ENCODE results near the gene TRIP12.
"Not testable (repeated sequence)": the region's sequence is repeated elsewhere in the genome, so short reads cannot be mapped to it uniquely, and the experiment has no call there.

The TRIP12 gene

GRCh38 chr2:229752970-229753729 is 168.7 kb downstream of the TRIP12 start:
- no peak for DNase-seq

- DNase-seq = no peak
Observed at GRCh38 chr2:229749779-229750178, 172.0 kb downstream of the TRIP12 start.

- DNase-seq = no peak
Observed at GRCh38 chr2:229748950-229749349, 172.9 kb downstream of the TRIP12 start.

DNA sequence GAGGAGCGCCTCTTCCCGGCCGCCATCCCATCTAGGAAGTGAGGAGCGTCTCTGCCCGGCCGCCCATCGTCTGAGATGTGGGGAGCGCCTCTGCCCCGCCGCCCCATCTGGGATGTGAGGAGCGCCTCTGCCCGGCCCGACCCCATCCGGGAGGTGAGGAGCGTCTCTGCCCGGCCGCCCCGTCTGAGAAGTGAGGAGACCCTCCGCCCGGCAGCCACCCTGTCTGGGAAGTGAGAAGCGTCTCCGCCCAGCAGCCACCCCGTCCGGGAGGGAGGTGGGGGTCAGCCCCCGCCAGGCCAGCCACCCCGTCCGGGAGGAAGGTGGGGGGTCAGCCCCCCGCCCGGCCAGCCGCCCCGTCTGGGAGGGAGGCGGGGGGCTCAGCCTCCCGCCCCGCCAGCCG is 179.1 kb downstream of the TRIP12 start:
- DNase-seq = not testable (repeated sequence)

DNA sequence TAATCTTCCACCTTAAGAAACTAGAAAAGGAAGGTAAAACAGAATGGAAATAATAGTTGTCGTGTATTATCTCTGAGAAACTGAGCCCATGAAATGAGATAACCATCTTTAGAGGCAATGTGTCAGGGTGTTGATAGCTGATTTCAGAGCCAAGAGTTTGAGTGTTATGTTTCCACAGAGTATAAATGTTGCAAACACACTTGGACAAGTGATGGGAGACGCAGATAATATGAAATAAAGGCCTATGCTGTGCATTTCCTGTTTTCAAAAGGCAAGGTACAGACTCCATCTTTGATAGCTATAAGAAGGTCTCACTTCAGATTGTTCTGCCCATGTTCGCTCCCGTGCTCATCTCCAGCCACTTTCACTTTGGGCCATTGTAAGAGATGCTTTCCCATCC is 181.5 kb downstream of the TRIP12 start:
- no peak for DNase-seq

DNA sequence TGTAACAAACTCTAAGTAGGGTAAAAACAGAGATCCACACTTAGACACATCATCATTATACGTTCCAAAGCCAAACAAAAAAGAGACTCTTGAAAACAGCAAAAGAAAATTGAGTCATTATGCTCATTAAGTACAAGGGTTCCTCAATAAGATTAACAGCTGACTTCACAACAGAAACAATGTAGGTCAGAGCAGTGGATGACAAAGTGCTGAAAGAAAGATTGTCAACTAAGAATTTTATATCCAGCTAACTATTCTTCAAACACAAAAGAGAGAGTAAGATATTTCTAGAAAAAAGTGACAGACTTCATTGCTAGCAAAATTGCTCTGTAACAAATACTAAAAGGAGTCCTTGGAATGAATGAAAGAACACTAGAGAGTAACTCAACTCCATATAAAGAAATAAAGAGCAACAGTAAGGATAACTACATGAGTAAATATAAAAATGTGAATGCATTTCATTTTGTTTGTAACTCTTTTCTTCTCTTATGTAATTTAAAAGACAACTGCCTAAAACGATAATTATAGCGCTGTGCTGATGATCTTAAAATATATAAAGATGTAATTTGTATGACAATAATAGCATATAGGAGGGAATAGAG is 183.7 kb downstream of the TRIP12 start:
- no peak for DNase-seq

DNA sequence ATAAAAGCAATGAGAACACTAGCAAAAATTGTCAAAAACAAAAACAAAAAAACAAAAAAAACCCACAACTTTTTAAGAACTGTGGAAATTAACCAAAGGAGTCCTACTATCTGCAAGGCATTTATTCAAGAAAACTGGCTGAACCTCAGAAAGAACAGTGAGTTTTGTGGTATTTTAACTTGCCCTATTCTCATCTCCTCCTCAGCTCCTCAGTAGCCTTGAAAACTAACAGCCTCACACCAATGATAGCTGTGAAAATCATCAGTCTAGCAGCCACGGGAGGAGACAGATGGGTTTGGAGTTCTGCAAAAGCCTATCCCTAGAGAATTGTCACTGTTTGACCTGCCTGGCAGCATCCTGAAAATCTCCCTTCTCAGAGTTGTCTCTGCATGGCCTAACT is 187.4 kb downstream of the TRIP12 start:
- DNase-seq = no peak

DNA sequence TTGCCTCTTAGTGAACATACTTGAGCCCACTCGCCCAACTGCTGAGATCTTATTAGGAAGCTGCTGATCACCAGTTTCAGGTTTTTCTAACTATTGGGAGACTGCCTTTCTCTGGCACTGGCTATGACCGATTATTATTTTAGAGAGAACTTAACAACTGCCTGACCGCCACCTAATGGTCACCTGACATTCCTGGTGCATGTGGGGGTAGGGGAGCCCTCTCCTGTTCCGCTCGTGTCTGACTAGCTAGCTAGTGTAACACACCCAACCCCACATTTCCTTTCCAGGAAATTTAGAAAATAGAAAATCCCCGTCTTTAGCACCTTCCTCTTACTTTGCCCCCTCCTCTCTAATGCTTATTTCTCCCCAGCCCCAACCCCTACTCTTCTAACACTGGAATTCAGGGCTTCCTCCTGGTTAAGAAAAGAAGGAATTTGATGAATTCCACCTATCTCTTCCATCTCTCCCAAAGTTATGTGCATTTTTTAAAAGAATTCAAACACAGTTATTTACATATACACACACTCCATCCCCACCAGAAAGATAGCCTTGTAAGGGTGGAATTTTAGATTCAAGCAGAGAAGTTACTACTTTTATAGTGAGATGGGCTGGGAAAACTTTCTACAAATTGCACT is 188.1 kb downstream of the TRIP12 start:
- no peak for DNase-seq

GRCh38 chr2:229732897-229733296 is 188.9 kb downstream of the TRIP12 start:
- no peak for DNase-seq

GRCh38 chr2:229731916-229732315 is 189.9 kb downstream of the TRIP12 start:
- no peak for DNase-seq

DNA sequence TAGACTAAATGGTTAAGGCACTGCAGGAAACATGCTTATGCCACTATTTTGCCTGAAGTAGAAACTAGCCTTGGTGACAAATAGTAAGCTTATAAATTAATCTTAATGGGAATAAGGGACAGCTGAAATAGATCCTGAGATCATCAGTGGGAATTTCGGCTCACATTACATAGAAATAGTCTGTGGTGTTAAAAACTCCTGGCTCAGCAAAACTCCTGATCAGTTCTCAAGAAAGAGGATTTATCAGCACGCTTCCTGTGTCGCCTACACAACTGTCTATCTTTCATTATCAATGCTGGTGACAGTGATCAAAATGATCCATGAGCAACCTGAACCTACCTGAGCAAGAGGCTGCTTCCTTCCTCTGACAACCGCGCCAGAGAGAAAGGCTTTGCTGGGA is 190.4 kb downstream of the TRIP12 start:
- DNase-seq = no peak

DNA sequence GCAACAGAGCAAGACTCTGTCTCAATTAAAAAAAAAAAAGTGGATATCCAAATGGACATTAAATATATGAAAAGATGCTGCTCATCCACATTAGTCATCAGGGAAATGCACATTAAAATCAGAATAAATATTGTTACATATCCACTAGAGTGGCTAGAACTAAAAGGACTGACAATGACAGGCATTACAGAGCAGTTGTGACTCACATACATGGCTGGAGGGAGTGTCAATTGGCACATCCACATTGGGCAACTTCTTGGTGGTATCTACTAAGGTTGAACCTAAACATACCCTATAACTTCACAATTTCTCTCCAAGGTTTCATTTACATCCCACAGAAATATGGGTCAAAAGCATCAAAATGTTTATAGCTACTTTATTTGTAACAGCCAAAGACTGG is 193.4 kb downstream of the TRIP12 start:
- no peak for DNase-seq

DNA sequence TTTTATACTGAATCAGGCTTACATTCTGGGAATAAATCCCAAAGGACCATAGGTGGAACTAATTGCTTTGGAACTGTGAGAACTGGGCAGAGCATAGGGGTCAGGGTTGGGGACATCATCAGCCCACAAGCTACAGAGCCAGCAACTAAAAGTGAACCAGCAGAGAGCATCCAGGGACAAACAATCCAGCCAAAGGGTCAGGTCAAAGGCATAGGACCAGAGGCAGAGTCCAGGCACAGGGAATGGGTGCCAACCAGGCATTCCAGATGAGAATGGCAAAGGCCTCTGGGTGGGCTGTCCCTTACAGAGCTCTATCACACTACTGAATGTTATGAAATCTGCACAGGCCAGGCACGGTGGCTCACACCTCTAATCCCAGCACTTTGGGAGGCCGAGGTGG is 195.2 kb downstream of the TRIP12 start:
- no peak for DNase-seq

GRCh38 chr2:229725716-229726574 is 195.9 kb downstream of the TRIP12 start:
- peak; percentile 48 for DNase-seq

GRCh38 chr2:229723192-229723591 is 198.6 kb downstream of the TRIP12 start:
- DNase-seq = not testable (repeated sequence)

- no peak for DNase-seq
Observed at GRCh38 chr2:229719926-229720647, 201.7 kb downstream of the TRIP12 start.

GRCh38 chr2:229718057-229718456 is 203.8 kb downstream of the TRIP12 start:
- no peak for DNase-seq

GRCh38 chr2:229715895-229716507 is 205.8 kb downstream of the TRIP12 start:
- DNase-seq = peak; percentile 39

GRCh38 chr2:229714736-229715541 is 206.9 kb downstream of the TRIP12 start:
- no peak for DNase-seq

GRCh38 chr2:229714080-229714735 is 207.6 kb downstream of the TRIP12 start, which contains the start of gene DNER:
DNER (minus strand) TSS chr2:229714555; CDS start chr2:229714423, 132 bp downstream.
- peak; percentile 47 for DNase-seq

Measured in NCI-H2107 (cell line).